Inflammatory macrophage (primary cell): Measurements from ENCODE around the gene FAM117A.

Experiments used
- DNase-seq, 2 donors: peaks; one replicate each; pipeline ENCODE4 v3.0.0-alpha.2; 2020 to 2022

The FAM117A gene

GRCh38 chr17:49707608-49708514, 56.1 kb downstream of the FAM117A start, which contains the start of gene SLC35B1:
Gene SLC35B1, minus strand, starts transcription at chr17:49707964. Its CDS starts 131 bp downstream, at chr17:49707833.
- peak; percentile 99 for DNase-seq

- DNase-seq, result no peak
Observed at GRCh38 chr17:49707246-49707607, 56.7 kb downstream of the FAM117A start.

DNA sequence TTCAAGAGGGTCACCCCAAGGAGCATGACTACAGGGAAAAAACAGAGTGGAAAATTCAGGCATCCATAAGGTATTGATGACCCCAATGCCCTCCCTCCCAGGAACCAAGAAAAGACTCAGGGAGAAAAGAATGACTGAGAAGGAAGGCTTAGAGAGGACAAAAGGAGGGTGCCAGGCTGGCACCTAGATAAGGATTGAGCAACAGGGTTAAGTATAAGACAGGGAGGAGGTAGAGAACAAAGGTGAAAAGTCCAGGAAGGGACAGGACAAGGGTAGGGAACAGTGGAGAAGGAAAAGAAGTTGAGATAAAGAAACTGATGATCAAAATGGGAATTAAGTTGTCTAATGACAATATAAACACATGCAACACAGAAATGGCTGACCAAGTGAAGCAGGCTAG, 58.7 kb downstream of the FAM117A start:
- DNase-seq, result no peak

DNA sequence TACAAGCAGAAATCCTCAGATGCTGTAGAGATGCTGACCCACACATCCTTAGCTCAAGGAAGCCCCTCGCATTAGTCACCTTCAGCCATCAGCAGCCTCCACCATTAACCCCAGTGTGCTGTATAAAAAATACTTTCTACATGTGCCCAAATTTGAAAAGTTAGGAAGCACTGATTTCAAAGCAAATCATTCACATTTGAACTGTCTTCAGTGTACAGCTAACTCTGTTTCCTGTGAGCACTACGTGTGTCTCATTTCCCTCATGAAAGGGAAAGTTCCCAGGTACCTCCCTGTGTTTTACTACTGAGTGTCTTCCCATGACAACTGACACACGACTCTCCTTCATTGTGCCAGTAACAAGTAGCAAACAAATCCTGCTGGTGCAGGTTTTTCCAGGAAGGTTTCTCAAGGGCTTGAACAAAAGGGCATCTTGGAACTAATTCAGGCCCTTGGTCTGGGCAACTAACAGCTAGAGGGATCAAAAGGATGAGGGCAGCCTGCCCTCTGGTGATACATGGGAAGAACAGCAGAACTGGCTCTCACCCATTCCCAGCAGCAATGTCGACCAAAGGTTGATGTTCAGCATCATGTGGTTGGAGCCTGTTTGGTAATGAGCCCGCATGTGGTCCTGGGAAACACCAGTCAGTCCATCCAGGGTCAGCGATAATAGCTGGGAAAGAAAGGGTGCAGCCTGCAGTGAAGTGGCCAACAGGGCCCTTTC, 60.2 kb downstream of the FAM117A start:
- DNase-seq, result peak; percentile 44 to 67

GRCh38 chr17:49700960-49701359, 63.0 kb downstream of the FAM117A start:
- no peak for DNase-seq

GRCh38 chr17:49699966-49700575, 63.9 kb downstream of the FAM117A start:
- no peak for DNase-seq

- no peak for DNase-seq
Observed at GRCh38 chr17:49698005-49698404, 65.9 kb downstream of the FAM117A start.

- peak; percentile 92 to 97 for DNase-seq
Observed at GRCh38 chr17:49696233-49696761, 67.6 kb downstream of the FAM117A start.

DNA sequence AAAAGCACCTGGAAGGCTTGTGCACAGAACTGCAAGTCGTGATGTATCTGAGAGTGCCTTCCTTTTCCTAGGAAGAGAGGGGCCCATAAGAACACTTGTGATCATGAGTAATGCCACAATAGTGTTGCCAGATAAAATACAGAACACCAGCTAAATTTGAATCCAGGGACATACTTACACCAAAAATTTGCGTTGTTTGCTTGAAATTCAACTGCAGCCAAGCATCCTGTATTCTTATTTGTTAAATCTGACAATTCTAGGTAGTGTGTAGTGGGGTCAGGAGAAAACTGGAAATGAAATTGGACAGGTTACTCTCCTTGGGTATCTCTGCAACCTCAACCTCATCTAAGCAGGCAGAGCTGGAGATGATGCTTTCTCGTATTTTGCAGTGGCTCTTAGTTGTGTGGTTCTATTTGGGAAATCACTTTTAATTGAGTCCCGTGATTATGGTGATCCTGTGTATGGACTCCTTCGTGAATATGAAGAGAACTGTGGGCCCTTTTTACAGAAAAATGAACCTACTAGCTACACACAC, 68.2 kb downstream of the FAM117A start:
- no peak for DNase-seq

DNA sequence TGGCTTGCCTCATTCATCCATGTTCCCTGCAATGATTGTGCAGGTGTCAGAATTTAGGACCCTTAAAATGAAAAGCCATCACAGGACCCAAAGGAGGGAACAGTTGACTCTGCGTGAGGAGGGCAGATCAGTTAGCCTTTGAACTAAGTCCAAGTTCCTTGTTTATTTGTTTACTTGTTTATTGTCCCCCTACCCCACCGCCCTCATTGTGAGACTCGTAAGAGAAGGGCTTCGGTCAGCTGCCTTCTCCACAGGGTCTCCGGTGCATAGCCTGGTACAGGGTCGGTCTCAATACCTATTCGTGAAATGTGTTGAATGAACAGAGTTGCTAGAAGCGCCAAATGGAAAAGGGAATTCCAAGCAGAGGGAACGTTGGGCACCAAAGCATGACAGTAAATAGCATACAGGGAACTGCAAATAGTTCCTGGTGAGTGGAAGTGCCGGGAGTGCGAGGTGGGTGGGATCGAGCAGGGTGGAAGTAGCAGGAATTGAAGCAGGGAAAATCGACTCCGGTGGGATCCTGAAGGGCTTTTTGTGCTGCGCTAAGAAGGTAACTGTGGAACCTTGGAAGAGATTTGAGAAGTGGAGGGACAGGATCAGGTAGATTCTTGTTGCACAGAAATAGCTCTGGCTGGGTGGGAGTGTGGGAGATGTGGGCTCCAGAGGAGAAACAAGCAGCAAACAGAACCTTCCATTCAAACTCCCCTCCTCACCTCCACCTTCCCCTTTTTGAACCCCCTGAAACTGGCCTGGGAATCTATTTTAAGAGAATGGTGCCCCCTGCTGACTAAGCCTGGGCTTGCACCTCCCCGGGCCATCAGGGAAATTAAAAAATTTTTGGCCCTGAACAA, 68.9 kb downstream of the FAM117A start:
- DNase-seq, result peak; percentile 54 to 58

- DNase-seq, result peak in 1 of 2 donors; percentile 53
Observed at GRCh38 chr17:49692751-49693150, 71.2 kb downstream of the FAM117A start.

DNA sequence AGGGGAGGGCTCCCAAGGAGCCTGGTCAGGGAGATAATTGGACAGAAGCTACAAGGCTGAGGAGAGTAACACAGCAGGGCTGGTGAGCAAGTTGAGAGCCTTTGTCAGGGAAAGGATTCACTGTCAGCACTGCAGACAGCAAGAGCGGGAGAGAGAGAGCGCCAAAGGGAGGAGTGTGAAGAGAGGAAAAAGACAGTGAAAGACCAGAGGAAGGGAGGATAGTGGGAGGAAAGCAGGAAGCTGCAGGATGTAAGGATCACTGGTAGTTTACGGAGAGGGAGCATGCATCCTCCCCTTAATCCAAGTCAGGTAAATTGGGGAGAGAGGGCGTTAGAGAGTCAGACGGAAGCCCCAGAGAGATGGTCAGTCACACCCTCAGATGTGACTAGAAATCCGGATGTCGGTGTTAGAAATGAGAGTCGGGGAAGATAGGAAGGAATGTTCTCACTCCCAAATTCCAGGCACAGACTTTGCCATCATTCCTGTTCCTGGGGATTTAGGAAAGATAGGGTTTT, 72.2 kb downstream of the FAM117A start:
- DNase-seq, result no peak

DNA sequence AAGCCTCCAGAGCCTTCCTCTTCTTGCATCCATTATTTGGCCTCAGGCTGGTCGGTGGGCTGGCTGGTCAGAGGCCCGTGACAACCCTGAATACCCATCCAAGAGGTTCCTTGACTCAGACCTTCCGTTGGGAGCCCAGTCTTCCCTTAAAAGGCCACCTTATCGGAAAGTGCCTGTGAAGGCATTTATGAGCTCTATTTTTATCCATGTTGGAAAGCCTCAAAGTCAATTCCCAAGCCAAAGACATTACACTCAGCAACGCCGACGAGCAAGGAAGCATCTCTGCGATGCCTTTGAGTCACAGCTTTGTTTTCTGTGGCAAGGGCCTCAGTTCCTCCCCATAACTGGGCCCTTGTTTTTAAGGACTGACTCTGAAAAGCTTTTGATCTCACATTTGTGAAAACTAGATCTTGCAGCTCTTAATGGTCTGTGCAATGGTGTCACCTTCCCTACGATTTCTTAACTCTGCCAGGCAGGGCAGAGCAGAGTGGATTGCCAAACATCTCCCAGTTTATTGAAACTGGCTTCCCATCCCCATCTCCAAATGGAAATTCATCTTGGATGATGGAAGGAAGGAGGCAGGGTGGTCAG, 72.8 kb downstream of the FAM117A start:
- DNase-seq, result no peak

- no peak for DNase-seq
Observed at GRCh38 chr17:49690256-49690655, 73.7 kb downstream of the FAM117A start.

GRCh38 chr17:49688848-49689247, 75.1 kb downstream of the FAM117A start:
- DNase-seq, result no peak

DNA sequence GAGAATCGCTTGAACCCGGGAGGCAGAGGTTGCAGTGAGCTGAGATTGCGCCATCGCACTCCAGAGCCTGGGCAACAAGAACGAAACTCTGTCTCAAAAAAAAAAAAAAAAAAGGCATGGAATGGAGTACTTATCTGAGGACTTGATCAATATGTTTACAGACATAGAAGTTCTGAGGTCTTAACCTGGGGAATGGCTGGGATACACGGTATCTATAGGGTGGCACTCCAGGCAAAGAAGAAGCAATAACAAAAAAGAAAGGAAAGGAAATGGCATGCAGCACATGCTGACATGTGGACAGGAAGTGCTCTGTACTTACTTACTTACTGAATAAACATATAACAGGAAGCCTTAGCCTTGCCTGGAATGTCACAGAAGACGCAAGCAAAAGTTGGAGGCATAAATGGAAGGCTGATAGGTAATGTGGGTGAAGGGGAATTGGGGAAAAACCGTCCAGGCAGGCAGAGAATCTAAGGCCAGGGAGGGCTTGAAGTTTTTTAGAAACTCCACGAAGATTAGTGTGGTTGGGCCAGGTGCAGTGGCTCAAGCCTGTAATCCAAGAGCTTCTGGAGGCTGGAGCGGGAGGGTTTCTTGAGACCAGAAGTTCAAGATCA, 75.9 kb downstream of the FAM117A start:
- DNase-seq, result peak; percentile 19 to 30

- peak; percentile 6 to 27 for DNase-seq
Observed at GRCh38 chr17:49681106-49681979, 82.6 kb downstream of the FAM117A start.

GRCh38 chr17:49680314-49680713, 83.6 kb downstream of the FAM117A start:
- DNase-seq, result no peak
